SK-N-SH (cell line): ENCODE measurements around the gene SIGLEC9. TPM values are rescaled to one million over a fixed set of nuclear protein-coding genes. Genes with fewer than 3 reads are reported as not detected.

Experiments used
- CTCF ChIA-PET: fragments of 300-600, 350-600 bp; formaldehyde crosslinking; extraction: SDS; loops from one replicate; lab custom pipeline; 2021; lab: Yijun Ruan, JAX
- POLR2A ChIA-PET: fragments of 350-600 bp; sonication (Branson Sonifier 250); formaldehyde crosslinking; extraction: SDS; loops from one replicate; lab custom pipeline; 2020; ENCODE audit warnings: antibody characterized with exemption, inconsistent platforms; lab: Yijun Ruan, JAX
- DNase-seq: peaks from one replicate; pipeline ENCODE4 v3.0.0; 2012
- H2AFZ ChIP-seq: fragments of 200-600 bp; sonication (generic); 2 replicates; pipeline ENCODE4 v1.8.1; 2016; ENCODE audit warnings: antibody characterized with exemption, mild to moderate bottlenecking, low read depth
- H3F3A ChIP-seq: fragments of 200-600 bp; sonication (generic); replicated peaks from 2 replicates; pipeline ENCODE3; 2016; ENCODE audit warnings: antibody characterized with exemption, mild to moderate bottlenecking; ENCODE audit not compliant: insufficient read depth
- H3K27ac ChIP-seq, 2 experiments: fragments of 200-500 bp in 1 of 2; fragments of 200-600 bp in 1 of 2; sonication (Bioruptor generic) in 1 of 2; sonication (generic), shearing (Covaris generic) in 1 of 2; 2 replicates each; pipeline versions ENCODE4 v1.5.1 to v1.6.1; 2014 to 2016; ENCODE audit warnings: low read depth in 2 of 2, inconsistent platforms in 1 of 2, low read length in 1 of 2, mild to moderate bottlenecking in 1 of 2, mixed read lengths in 1 of 2
- H3K27me3 ChIP-seq: fragments of 200-600 bp; sonication (generic), shearing (Covaris generic); 2 replicates; pipeline ENCODE4 v1.6.1; 2016; ENCODE audit warnings: mixed run types; ENCODE audit not compliant: insufficient read depth
- H3K36me3 ChIP-seq, 2 experiments: fragments of 200-500 bp in 1 of 2; fragments of 200-600 bp in 1 of 2; sonication (Bioruptor generic) in 1 of 2; sonication (generic) in 1 of 2; replicated peaks in 1 of 2; 2 replicates each; pipeline versions ENCODE3 to v1.5.1; 2014 to 2016; ENCODE audit warnings: low read length in 1 of 2, mild to moderate bottlenecking in 1 of 2; ENCODE audit not compliant: insufficient read depth in 2 of 2, control insufficient read depth in 1 of 2
- H3K4me1 ChIP-seq, 2 experiments: fragments of 200-500 bp in 1 of 2; fragments of 200-600 bp in 1 of 2; sonication (Bioruptor generic) in 1 of 2; sonication (generic), shearing (Covaris generic) in 1 of 2; 2 replicates each; pipeline versions ENCODE4 v1.5.1 to v1.6.1; 2014 to 2016; ENCODE audit warnings: low read depth in 1 of 2, low read length in 1 of 2, mixed run types in 1 of 2; ENCODE audit not compliant: insufficient read depth in 2 of 2, control insufficient read depth in 1 of 2
- H3K4me2 ChIP-seq: fragments of 200-600 bp; sonication (generic), shearing (Covaris generic); 2 replicates; pipeline ENCODE4 v1.6.1; 2017; ENCODE audit warnings: mixed run types
- H3K4me3 ChIP-seq, 2 experiments: fragments of 200-500 bp in 1 of 2; fragments of 200-600 bp in 1 of 2; sonication (Bioruptor generic) in 1 of 2; sonication (generic), shearing (Covaris generic) in 1 of 2; 2 replicates each; pipeline versions ENCODE4 v1.5.1 to v1.8.1; 2014 to 2016; ENCODE audit warnings: low read depth in 2 of 2, inconsistent platforms in 1 of 2, low read length in 1 of 2, mild to moderate bottlenecking in 1 of 2, mixed read lengths in 1 of 2, moderate library complexity in 1 of 2
- H3K79me2 ChIP-seq: fragments of 200-600 bp; sonication (generic); 2 replicates; pipeline ENCODE4 v1.8.1; 2017; ENCODE audit warnings: mild to moderate bottlenecking; ENCODE audit not compliant: insufficient read depth
- H3K9ac ChIP-seq: fragments of 200-600 bp; sonication (generic); 2 replicates; pipeline ENCODE4 v1.6.1; 2017; ENCODE audit warnings: mixed run types
- H3K9me2 ChIP-seq: fragments of 200-600 bp; sonication (generic); 2 replicates; pipeline ENCODE4 v1.6.1; 2017; ENCODE audit warnings: mixed run types
- H3K9me3 ChIP-seq: fragments of 200-600 bp; sonication (generic); 2 replicates; pipeline ENCODE4 v1.6.1; 2017; ENCODE audit warnings: mixed run types, mild to moderate bottlenecking, moderate library complexity
- H4K20me1 ChIP-seq: fragments of 200-600 bp; sonication (generic); 2 replicates; pipeline ENCODE4 v1.6.1; 2017; ENCODE audit warnings: mild to moderate bottlenecking, mixed run types; ENCODE audit not compliant: insufficient read depth
- ELF1 ChIP-seq: IDR thresholded peaks from 2 replicates; pipeline ENCODE4 v1.4.0; 2012
- EZH2phosphoT487 ChIP-seq: fragments of 200-600 bp; sonication (generic); IDR thresholded peaks from 2 replicates; pipeline ENCODE4 v1.6.1; 2017; ENCODE audit warnings: low read depth, mixed run types, mild to moderate bottlenecking, antibody characterized with exemption, moderate library complexity, borderline replicate concordance
- FOXJ3 ChIP-seq: sonication (generic); formaldehyde crosslinking; IDR thresholded peaks from 2 replicates; pipeline ENCODE4 v1.5.1; 2020; ENCODE audit warnings: mild to moderate bottlenecking, missing genetic modification reagents
- IRF3 ChIP-seq: fragments of 150-350 bp; IDR thresholded peaks from 2 replicates; pipeline ENCODE4 v1.6.1; 2016; ENCODE audit warnings: mild to moderate bottlenecking, low read depth, low read length
- JUND ChIP-seq: IDR thresholded peaks from 2 replicates; pipeline ENCODE4 v1.4.0; 2012
- MEF2A ChIP-seq: IDR thresholded peaks from 2 replicates; pipeline ENCODE4 v1.4.0; 2012; ENCODE audit warnings: low read depth, borderline replicate concordance
- REST ChIP-seq: IDR thresholded peaks from 2 replicates; pipeline ENCODE4 v1.6.1; 2012; ENCODE audit warnings: mild to moderate bottlenecking, low read depth, low read length, moderate library complexity
- RFX5 ChIP-seq: IDR thresholded peaks from 2 replicates; pipeline ENCODE4 v1.6.1; 2012; ENCODE audit warnings: mild to moderate bottlenecking, improper control_type of control experiment, low read length
- SMC3 ChIP-seq: IDR thresholded peaks from 2 replicates; pipeline ENCODE4 v1.6.1; 2012; ENCODE audit warnings: low read depth, low read length, improper control_type of control experiment
- USF2 ChIP-seq: fragments of 150-350 bp; IDR thresholded peaks from 2 replicates; pipeline ENCODE4 v1.6.1; 2017; ENCODE audit warnings: antibody characterized with exemption, low read length, low read depth, borderline replicate concordance
- YY1 ChIP-seq: IDR thresholded peaks from 2 replicates; pipeline ENCODE4 v1.4.0; 2012; ENCODE audit warnings: low read depth, mild to moderate bottlenecking
- WGBS: methylation state at CpG from one replicate; pipeline ENCODE4 v1.1.6; 2017; ENCODE audit warnings: low lambda C conversion rate; 5-methylcytosine and 5-hydroxymethylcytosine counted together
- polyA plus RNA-seq, 3 experiments: library from polyadenylated mRNA; depleted of rRNA; stranded (reverse); fragments of >200 nt; gene quantifications; 2 replicates each; pipeline ENCODE4 v1.2.3, GENCODE V29; 2012

The SIGLEC9 gene
- polyA plus RNA-seq, 1 of the 3 experiments (the other 2 are of a cell fraction) = not detected

GRCh38 chr19:51084505-51084904, 40.2 kb upstream of the SIGLEC9 start (continued):
- no peak for TF ChIP-seq USF2
- no peak for TF ChIP-seq JUND
- TF ChIP-seq IRF3 = no peak
- no peak for TF ChIP-seq FOXJ3
- no peak for TF ChIP-seq REST
- no peak for TF ChIP-seq RFX5
- TF ChIP-seq MEF2A = no peak
- no peak for TF ChIP-seq EZH2phosphoT487

GRCh38 chr19:51086153-51086850, 38.4 kb upstream of the SIGLEC9 start:
- CTCF ChIA-PET = interaction anchor here (4.2 kb wide), 1 partner anchor 10 kb away, joined by 17 read pairs; no protein-coding TSS in a partner anchor
- POLR2A ChIA-PET = no interaction called here
- H4K20me1 ChIP-seq = no peaks in the 10 kb centered on the region
- no peak for DNase-seq
- H3K4me1 ChIP-seq = no peaks in the 10 kb centered on the region
- H3F3A ChIP-seq = no peaks in the 10 kb centered on the region
- TF ChIP-seq ELF1 = no peak
- TF ChIP-seq YY1 = no peak
- TF ChIP-seq SMC3 = no peak
- no peak for TF ChIP-seq RFX5
- no peak overlapping the region for H2AFZ ChIP-seq
- WGBS = 63% methylated on average over 12 of the region's 18 CpGs
- no peak overlapping the region for H3K27ac ChIP-seq
- H3K4me3 ChIP-seq = no peak overlapping the region
- H3K36me3 ChIP-seq = no peaks in the 10 kb centered on the region
- no peak overlapping the region for H3K4me2 ChIP-seq
- no peaks in the 10 kb centered on the region for H3K9me3 ChIP-seq
- H3K27me3 ChIP-seq = peaks cover 20% of the 10 kb centered on the region; the same call in 1 of the 2 replicates
- H3K79me2 ChIP-seq = no peaks in the 10 kb centered on the region
- no peaks in the 10 kb centered on the region for H3K9me2 ChIP-seq
- no peak overlapping the region for H3K9ac ChIP-seq
